OCI-LY3 (cell line): ENCODE results near the gene OR6B1.

Source experiments
- H2AFZ ChIP-seq: fragments of 200-600, 300-600 bp; shearing (Covaris generic); 2 replicates; pipeline ENCODE4 v1.6.0; 2014; ENCODE audit warnings: antibody characterized with exemption, low read depth, low read length
- H3K27ac ChIP-seq: fragments of 200-600, 300-600 bp; sonication (generic); 2 replicates; pipeline ENCODE4 v1.5.1; 2014; ENCODE audit warnings: mild to moderate bottlenecking, low read length, moderate library complexity, mixed read lengths
- H3K27me3 ChIP-seq: fragments of 200-600, 300-600 bp; sonication (generic); 2 replicates; pipeline ENCODE4 v1.6.1; 2014; ENCODE audit warnings: low read depth, low read length, mixed read lengths
- H3K36me3 ChIP-seq: fragments of 200-600, 300-600 bp; sonication (generic); replicated peaks from 2 replicates; pipeline ENCODE3; 2014; ENCODE audit warnings: low read depth, low read length, mixed read lengths
- H3K4me1 ChIP-seq: fragments of 300-600, 200-600 bp; sonication (generic); 2 replicates; pipeline ENCODE4 v1.6.1; 2014; ENCODE audit warnings: low read length, mixed read lengths
- H3K4me2 ChIP-seq: fragments of 200-600, 300-600 bp; sonication (generic); 2 replicates; pipeline ENCODE4 v1.6.1; 2014; ENCODE audit warnings: low read length, mixed read lengths
- H3K4me3 ChIP-seq: fragments of 300-600, 200-600 bp; sonication (generic); 2 replicates; pipeline ENCODE4 v1.5.1; 2014; ENCODE audit warnings: antibody characterized with exemption, mild to moderate bottlenecking, low read length, moderate library complexity
- H3K79me2 ChIP-seq: fragments of 300-600, 200-600 bp; shearing (Covaris generic); 2 replicates; pipeline ENCODE4 v1.6.1; 2014; ENCODE audit warnings: mild to moderate bottlenecking, low read length, mixed read lengths
- H3K9ac ChIP-seq: fragments of 300-600, 200-600 bp; shearing (Covaris generic); 2 replicates; pipeline ENCODE4 v1.6.0; 2014; ENCODE audit warnings: mild to moderate bottlenecking, low read length, moderate library complexity
- H3K9me3 ChIP-seq: fragments of 200-600, 300-600 bp; shearing (Covaris generic); 2 replicates; pipeline ENCODE4 v1.6.1; 2014; ENCODE audit warnings: low read length, mixed read lengths; ENCODE audit not compliant: insufficient read depth
- H4K20me1 ChIP-seq: fragments of 200-600, 300-600 bp; sonication (generic); 2 replicates; pipeline ENCODE4 v1.6.1; 2016; ENCODE audit warnings: low read length, mixed read lengths; ENCODE audit not compliant: insufficient read depth
- EZH2phosphoT487 ChIP-seq: fragments of 200-600 bp; shearing (Covaris generic); IDR thresholded peaks from 2 replicates; pipeline ENCODE4 v1.6.1; 2018; ENCODE audit warnings: antibody characterized with exemption, mixed run types, low read depth
- TF ChIP-seq, protein P1 (sequence below): fragments of 200-600, 300-600 bp; sonication (generic); IDR thresholded peaks from 2 replicates; pipeline ENCODE4 v1.5.1; 2014; ENCODE audit warnings: antibody characterized with exemption, low read length, low read depth

OR6B1 gene

DNA sequence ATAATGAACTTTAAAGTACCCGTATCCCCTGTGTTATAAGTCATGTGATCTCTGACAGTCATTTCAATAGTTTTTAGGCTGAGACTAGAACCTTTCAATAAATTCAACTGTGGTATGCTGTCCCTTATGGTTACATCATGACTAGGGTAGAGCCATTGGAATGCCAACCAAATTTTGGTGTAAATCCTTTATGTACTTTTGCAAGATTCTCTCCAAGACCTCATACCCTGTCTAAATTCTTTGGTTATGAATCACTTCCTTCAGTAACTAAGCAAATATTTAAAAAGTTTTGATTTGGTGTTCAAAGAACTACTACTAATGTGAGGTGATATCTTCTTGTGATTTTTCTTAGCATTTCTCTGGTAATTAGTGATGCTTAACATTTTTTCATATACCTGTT is 20.8 kb upstream of the OR6B1 start:
- no peaks in the 10 kb centered on the region for H4K20me1 ChIP-seq
- no peaks in the 10 kb centered on the region for H3K27me3 ChIP-seq
- H3K4me2 ChIP-seq: no peak overlapping the region
- TF ChIP-seq EZH2phosphoT487: no peak
- TF ChIP-seq, protein P1, sequence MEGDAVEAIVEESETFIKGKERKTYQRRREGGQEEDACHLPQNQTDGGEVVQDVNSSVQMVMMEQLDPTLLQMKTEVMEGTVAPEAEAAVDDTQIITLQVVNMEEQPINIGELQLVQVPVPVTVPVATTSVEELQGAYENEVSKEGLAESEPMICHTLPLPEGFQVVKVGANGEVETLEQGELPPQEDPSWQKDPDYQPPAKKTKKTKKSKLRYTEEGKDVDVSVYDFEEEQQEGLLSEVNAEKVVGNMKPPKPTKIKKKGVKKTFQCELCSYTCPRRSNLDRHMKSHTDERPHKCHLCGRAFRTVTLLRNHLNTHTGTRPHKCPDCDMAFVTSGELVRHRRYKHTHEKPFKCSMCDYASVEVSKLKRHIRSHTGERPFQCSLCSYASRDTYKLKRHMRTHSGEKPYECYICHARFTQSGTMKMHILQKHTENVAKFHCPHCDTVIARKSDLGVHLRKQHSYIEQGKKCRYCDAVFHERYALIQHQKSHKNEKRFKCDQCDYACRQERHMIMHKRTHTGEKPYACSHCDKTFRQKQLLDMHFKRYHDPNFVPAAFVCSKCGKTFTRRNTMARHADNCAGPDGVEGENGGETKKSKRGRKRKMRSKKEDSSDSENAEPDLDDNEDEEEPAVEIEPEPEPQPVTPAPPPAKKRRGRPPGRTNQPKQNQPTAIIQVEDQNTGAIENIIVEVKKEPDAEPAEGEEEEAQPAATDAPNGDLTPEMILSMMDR: no peak
- no peak overlapping the region for H3K27ac ChIP-seq
- H3K4me3 ChIP-seq: no peak overlapping the region
- H3K9me3 ChIP-seq: no peaks in the 10 kb centered on the region
- no peak overlapping the region for H3K9ac ChIP-seq
- H3K79me2 ChIP-seq: no peaks in the 10 kb centered on the region
- H3K36me3 ChIP-seq: no peaks in the 10 kb centered on the region
- peaks cover 3% of the 10 kb centered on the region; the same call in 1 of the 2 replicates for H3K4me1 ChIP-seq
- no peak overlapping the region for H2AFZ ChIP-seq

DNA sequence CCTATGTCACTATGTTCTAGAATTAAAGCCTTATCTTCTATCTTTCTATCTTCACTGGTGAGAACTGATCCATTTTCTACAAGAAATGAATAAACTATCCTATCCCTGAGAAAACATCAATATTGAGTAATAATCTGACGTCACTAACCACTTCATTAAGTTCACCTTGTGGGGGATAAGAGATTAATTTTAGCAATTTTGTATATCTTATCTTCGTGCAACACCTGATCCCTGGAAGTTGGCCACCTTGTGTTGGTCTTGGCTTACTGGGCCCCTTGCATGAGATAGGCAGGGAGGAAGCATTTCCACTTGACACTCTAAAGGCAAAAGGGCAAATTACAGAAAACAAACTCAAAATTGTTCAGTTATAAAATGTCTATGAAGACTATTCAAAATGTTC is 20.1 kb upstream of the OR6B1 start:
- Histone ChIP-seq H2AFZ (no peak overlapping the region), H3K4me3 (no peak overlapping the region), H3K9me3 (no peaks in the 10 kb centered on the region), H3K79me2 (no peaks in the 10 kb centered on the region), H3K4me2 (no peak overlapping the region), H3K36me3 (no peaks in the 10 kb centered on the region), H3K27ac (no peak overlapping the region), H4K20me1 (no peaks in the 10 kb centered on the region), H3K27me3 (no peaks in the 10 kb centered on the region), H3K4me1 (peaks cover 3% of the 10 kb centered on the region; the same call in 1 of the 2 replicates), H3K9ac (no peak overlapping the region)
- no peak for TF ChIP-seq EZH2phosphoT487
- TF ChIP-seq, protein P1: no peak

DNA sequence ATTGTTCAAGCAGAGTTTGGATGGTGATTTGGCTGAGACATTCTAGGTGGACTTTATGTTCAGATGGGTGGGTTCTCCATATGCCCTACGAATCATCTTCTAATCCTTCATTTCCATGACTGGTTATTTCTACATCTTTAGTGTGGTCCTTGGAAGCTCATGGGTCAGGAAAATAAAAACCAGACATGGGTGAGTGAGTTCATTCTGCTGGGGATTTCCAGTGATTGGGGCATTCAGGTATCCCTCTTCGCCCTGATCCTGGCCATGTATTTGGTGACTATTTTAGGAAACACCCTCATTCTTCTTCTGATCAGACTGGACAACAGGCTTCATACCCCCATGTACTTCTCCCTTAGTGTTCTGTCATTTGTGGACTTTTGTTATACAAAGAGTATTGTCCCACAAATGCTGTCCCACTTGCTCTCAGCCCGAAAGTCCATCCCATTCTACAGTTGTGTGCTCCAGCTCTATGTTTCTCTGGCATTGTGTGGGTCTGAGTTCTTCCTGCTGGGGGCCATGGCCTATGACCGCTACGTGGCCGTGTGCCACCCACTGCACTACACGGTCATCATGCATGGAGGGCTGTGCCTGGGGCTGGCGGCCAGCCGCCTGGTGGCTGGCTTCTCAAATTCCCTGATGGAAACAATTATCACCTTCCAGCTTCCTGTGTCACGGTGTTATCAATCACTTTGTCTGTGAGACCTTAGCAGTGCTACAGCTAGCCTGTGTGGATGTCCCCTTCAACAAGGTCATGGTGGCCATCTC is 19.2 kb upstream of the OR6B1 start:
- H3K36me3 ChIP-seq: no peaks in the 10 kb centered on the region
- no peak overlapping the region for H2AFZ ChIP-seq
- no peak overlapping the region for H3K27ac ChIP-seq
- H3K27me3 ChIP-seq: no peaks in the 10 kb centered on the region
- no peak for TF ChIP-seq EZH2phosphoT487
- TF ChIP-seq, protein P1: no peak
- no peaks in the 10 kb centered on the region for H3K79me2 ChIP-seq
- H3K9ac ChIP-seq: no peak overlapping the region
- H3K4me3 ChIP-seq: no peak overlapping the region
- no peaks in the 10 kb centered on the region for H3K9me3 ChIP-seq
- no peaks in the 10 kb centered on the region for H4K20me1 ChIP-seq
- no peak overlapping the region for H3K4me2 ChIP-seq
- H3K4me1 ChIP-seq: peaks cover 3% of the 10 kb centered on the region; the same call in 1 of the 2 replicates

DNA sequence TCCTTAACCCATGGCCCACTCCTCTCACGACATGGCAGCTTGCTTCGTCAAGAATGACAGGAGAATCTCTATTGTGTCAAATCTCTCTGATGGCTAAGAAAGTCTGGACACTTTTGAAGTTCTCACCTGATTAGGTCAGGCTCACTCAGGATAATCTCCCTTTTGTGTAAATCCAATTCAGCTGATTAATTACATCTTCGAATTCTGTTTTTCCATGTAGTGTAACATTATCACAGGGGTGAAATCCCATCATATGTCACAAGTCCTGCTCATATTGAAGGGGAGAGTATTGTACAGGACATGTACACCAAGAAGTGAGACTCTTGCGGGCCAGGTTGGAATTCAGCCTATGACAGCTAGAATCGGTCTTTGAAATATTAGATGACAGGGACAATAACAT is 16.2 kb upstream of the OR6B1 start:
- no peak overlapping the region for H3K4me2 ChIP-seq

More for the DNA sequence above, 16.2 kb upstream of the OR6B1 start:
- Histone ChIP-seq H3K27ac (no peak overlapping the region), H3K79me2 (no peaks in the 10 kb centered on the region), H3K9ac (no peak overlapping the region), H3K4me1 (peaks cover 3% of the 10 kb centered on the region; the same call in 1 of the 2 replicates), H3K9me3 (no peaks in the 10 kb centered on the region), H3K27me3 (no peaks in the 10 kb centered on the region), H3K4me3 (no peak overlapping the region), H2AFZ (no peak overlapping the region), H3K36me3 (no peaks in the 10 kb centered on the region), H4K20me1 (no peaks in the 10 kb centered on the region)
- no peak for TF ChIP-seq EZH2phosphoT487
- TF ChIP-seq, protein P1: no peak
